Effector memory CD4-positive, alpha-beta T cell (primary cell): ENCODE measurements around the gene CLDN9.

Experiments
- DNase-seq, 3 donors: peaks; one replicate each; pipeline ENCODE4 v3.0.0-alpha.2; 2020
- H3K27ac ChIP-seq: 2 replicates; pipeline ENCODE4 v1.7.0; 2013; ENCODE audit warnings: mild to moderate bottlenecking, low read length, moderate library complexity; ENCODE audit not compliant: insufficient read depth, poor library complexity, severe bottlenecking
- H3K27me3 ChIP-seq: replicated peaks from 2 replicates; pipeline ENCODE4 v1.7.0; 2013; ENCODE audit warnings: mild to moderate bottlenecking, low read length; ENCODE audit not compliant: insufficient read depth, control insufficient read depth, poor library complexity, severe bottlenecking
- H3K36me3 ChIP-seq: 2 replicates; pipeline ENCODE4 v1.7.0; 2013; ENCODE audit warnings: mild to moderate bottlenecking, low read length, moderate library complexity; ENCODE audit not compliant: control insufficient read depth, insufficient read depth
- H3K4me1 ChIP-seq: 2 replicates; pipeline ENCODE4 v1.7.0; 2013; ENCODE audit warnings: low read length, mild to moderate bottlenecking; ENCODE audit not compliant: control insufficient read depth, insufficient read depth, poor library complexity, severe bottlenecking
- H3K4me3 ChIP-seq: 2 replicates; pipeline ENCODE4 v1.7.0; 2013; ENCODE audit warnings: low read length, low read depth, mild to moderate bottlenecking; ENCODE audit not compliant: insufficient read depth, poor library complexity, severe bottlenecking
- H3K9me3 ChIP-seq: 2 replicates; pipeline ENCODE4 v1.7.0; 2013; ENCODE audit warnings: mild to moderate bottlenecking, low read length, moderate library complexity; ENCODE audit not compliant: control insufficient read depth

CLDN9 gene

DNA sequence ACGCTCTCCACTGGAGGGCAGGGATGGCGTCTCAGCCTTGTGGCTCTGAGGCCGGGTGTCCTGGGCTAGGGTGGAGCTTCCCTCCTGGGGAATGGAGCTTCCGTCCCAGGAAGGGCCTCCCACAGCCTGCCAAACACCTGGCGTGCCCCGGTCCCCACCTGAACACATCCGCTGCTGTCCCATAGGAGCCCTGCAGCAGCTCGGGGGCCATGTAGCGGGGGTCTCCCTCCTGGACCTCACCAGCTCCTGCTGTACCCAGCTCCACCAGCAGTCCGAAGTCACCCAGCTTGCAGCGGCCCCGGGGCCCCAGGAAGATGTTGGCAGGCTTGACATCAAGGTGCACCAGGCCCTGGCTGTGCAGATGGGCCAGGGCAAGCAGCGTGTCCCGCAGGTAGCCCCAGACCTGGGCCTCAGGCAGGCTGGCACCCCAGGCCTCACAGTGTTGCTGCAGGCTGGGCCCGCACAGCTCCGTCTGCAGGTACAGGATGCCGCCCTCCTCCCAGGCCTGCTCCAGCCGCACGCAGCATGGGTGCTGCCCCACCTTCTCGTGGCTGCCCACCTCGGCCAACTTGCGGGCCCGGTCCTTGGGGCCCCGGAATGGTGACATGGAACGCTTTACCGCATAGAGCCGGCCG lies 37.4 kb upstream of the CLDN9 start:
- Histone ChIP-seq H3K4me3 (no peak overlapping the region), H3K36me3 (no peaks in the 10 kb centered on the region), H3K27ac (no peak overlapping the region), H3K9me3 (no peaks in the 10 kb centered on the region), H3K27me3 (no peaks in the 10 kb centered on the region), H3K4me1 (peaks cover 7% of the 10 kb centered on the region)
- DNase-seq = no peak

- no peak overlapping the region for H3K4me3 ChIP-seq
- H3K4me1 ChIP-seq = peaks cover 7% of the 10 kb centered on the region
- H3K27ac ChIP-seq = no peak overlapping the region
- no peaks in the 10 kb centered on the region for H3K9me3 ChIP-seq
- H3K36me3 ChIP-seq = no peaks in the 10 kb centered on the region
- no peaks in the 10 kb centered on the region for H3K27me3 ChIP-seq
- DNase-seq = no peak
These were observed 36.5 kb upstream of the CLDN9 start for GRCh38 chr16:2976201-2976600.

- H3K4me1 ChIP-seq = peaks cover 7% of the 10 kb centered on the region
- no peak overlapping the region for H3K27ac ChIP-seq
- no peak for DNase-seq
- H3K9me3 ChIP-seq = no peaks in the 10 kb centered on the region
- no peaks in the 10 kb centered on the region for H3K27me3 ChIP-seq
- H3K4me3 ChIP-seq = no peak overlapping the region
- H3K36me3 ChIP-seq = no peaks in the 10 kb centered on the region
These were observed 36.0 kb upstream of the CLDN9 start for GRCh38 chr16:2976673-2977072.

- H3K27me3 ChIP-seq = no peaks in the 10 kb centered on the region
- H3K9me3 ChIP-seq = no peaks in the 10 kb centered on the region
- no peaks in the 10 kb centered on the region for H3K36me3 ChIP-seq
- no peak for DNase-seq
- no peak overlapping the region for H3K4me3 ChIP-seq
- H3K4me1 ChIP-seq = peaks cover 7% of the 10 kb centered on the region
- H3K27ac ChIP-seq = no peak overlapping the region
These were observed 35.3 kb upstream of the CLDN9 start for GRCh38 chr16:2977440-2977839.

DNA sequence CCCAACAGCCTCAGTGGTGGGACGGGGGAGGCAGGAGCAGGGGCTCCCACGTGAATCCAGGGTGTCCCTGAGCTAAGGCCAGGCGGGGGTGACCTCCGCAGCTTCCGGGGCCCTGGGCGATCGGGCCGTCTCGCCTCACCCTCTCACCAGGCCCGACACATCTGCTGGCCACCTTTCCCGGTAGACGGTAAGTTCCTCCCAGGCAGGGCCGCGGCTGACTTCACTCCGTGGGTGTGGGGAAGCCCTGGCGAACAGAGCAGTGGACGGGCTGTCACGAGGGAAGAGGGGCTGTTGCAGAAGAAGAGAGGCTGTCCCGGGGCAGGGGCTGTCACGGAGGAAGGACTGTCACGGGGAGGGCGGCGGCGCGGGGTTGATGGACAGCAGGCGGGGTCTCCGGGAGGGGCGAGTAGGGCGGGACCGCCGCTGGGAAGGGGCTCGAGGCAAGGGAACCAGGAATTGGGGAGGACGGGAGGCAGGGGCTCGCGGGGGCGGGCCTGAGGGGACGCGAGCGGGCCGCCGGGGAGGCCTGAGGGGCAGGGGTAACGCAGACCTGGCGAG lies 33.0 kb upstream of the CLDN9 start:
- Histone ChIP-seq H3K4me1 (peaks cover 12% of the 10 kb centered on the region), H3K27ac (no peak overlapping the region)
- no peak for DNase-seq

DNA sequence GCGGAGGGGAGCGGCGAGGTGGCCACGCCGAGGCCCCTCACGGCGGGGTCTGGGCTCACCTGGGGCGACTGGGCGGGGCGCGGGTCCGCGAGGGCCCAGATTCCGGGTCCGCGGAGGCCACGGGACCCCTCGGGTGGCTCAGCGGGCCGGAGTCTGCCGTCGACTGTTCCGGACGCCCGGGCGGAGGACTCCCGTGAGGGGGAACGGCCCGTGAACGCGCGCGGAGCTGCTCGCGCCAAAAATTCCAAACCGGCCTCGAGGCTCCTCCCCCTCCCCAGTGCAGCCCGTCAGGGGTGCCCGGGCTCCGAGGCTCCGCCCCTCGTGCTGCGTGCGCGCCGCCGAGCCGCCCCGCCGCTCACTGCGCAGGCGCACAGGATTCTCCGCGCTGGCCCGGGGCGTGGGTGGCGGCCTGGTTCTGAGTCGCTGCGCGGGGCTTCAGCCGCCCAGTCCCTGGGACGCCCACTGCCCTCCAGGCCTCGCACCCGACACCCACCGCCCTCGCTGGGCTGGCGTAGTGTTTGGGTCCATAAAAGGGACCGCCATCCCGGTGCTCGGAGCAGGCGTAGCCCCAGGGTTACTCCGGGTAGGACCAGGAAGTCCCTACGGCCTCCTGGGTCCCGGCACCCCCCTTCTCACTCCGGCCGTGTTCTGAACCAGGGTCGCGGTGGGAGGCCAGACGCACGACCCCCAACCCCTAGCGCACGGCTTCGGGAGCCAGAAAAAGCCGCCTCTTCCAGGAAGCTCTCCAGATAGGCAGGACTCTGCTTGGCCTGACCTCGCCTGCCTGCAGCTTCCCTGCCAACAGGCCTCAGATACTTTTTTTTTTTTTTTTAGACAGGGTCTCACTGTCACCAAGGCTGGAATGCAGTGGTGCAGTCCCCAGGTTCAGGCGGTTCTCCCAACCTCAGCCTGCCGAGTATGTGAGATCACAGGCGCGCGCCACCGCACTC lies 32.2 kb upstream of the CLDN9 start, which contains the start of gene PKMYT1:
PKMYT1 (minus strand) TSS at position 220 of the 950 bp plus-strand sequence. CDS start 789 bp downstream, outside the sequence.
- H3K36me3 ChIP-seq = no peaks in the 10 kb centered on the region
- no peaks in the 10 kb centered on the region for H3K27me3 ChIP-seq
- H3K27ac ChIP-seq = peak within 1 kb of the TSS; percentile 83
- peak; percentile 87 to 90 (median 89) for DNase-seq
- peaks cover 12% of the 10 kb centered on the region for H3K4me1 ChIP-seq
- H3K4me3 ChIP-seq = peak within 1 kb of the TSS; percentile 88
- H3K9me3 ChIP-seq = no peaks in the 10 kb centered on the region

More for the DNA sequence above, 33.0 kb upstream of the CLDN9 start:
- H3K27me3 ChIP-seq = no peaks in the 10 kb centered on the region
- H3K4me3 ChIP-seq = peak overlapping the region; percentile 88
- H3K9me3 ChIP-seq = no peaks in the 10 kb centered on the region
- H3K36me3 ChIP-seq = no peaks in the 10 kb centered on the region

DNA sequence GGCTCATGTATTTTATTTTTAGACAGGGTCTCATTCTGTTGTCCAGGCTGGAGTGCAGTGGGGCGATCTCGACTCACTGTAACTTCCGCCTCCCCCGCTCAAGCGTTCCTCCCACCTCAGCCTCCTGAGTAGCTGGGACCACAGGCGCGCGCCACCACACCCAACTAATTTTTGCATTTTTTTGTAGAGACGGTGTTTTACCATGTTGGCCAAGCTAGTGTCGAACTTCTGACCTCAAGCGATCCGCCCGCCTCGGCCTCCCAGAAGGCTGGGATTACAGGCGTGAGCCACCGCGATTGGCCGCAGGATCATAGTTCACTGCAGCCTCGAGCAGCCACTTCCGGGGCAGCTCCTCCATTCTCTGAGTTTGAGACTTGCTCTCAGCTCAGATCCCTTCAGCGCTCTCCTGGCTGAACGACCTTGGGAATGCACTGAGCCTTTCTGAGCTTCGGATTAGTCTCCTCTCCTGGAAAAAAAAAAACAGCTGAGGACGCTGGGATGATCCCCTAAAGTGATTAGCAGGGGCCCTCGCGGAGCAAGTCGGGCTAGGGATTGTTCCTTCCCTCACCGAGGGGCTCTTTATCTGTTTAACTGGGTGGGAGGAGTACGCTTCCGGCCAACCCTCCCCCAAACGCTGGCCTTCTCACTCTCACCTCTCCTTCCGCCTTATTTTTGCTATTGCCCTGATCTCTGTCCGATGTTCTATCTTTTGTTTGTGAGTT lies 31.4 kb upstream of the CLDN9 start:
- H3K9me3 ChIP-seq = no peaks in the 10 kb centered on the region
- no peaks in the 10 kb centered on the region for H3K36me3 ChIP-seq
- no peaks in the 10 kb centered on the region for H3K27me3 ChIP-seq
- no peak overlapping the region for H3K4me3 ChIP-seq
- H3K27ac ChIP-seq = peak overlapping the region; percentile 83
- H3K4me1 ChIP-seq = peaks cover 12% of the 10 kb centered on the region
- no peak for DNase-seq

DNA sequence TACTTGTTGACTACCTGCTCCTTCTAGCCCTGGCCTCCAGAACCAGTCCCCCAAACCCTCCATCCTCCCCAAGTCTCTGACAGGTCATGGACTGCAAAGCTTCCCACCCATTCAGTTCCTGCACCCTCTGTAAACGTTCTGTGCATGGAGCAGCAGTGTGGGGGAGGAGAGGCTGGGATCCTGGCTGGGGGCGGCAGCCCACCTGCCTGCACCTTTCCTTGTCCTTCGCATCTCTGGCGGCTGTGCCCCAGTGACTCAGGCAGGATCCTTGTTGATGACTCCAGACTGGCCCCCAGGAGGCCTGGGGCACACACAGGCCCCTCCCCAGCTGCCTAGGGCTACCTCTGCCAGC lies 30.8 kb upstream of the CLDN9 start:
- H3K27me3 ChIP-seq = no peaks in the 10 kb centered on the region
- peaks cover 12% of the 10 kb centered on the region for H3K4me1 ChIP-seq
- no peak overlapping the region for H3K4me3 ChIP-seq
- H3K9me3 ChIP-seq = no peaks in the 10 kb centered on the region
- no peaks in the 10 kb centered on the region for H3K36me3 ChIP-seq
- no peak for DNase-seq
- no peak overlapping the region for H3K27ac ChIP-seq

- Histone ChIP-seq H3K27me3 (no peaks in the 10 kb centered on the region), H3K4me3 (no peak overlapping the region), H3K36me3 (no peaks in the 10 kb centered on the region), H3K4me1 (peaks cover 12% of the 10 kb centered on the region), H3K9me3 (no peaks in the 10 kb centered on the region), H3K27ac (no peak overlapping the region)
- no peak for DNase-seq
These were observed 30.3 kb upstream of the CLDN9 start for GRCh38 chr16:2982402-2982801.
